ENCODE results near the gene TAF15.

The TAF15 gene

GRCh38 chr17:35875072-35875799, 66.0 kb downstream of the TAF15 start:
- no peak for DNase-seq

- DNase-seq, result no peak
Measured at GRCh38 chr17:35875800-35876139, 66.5 kb downstream of the TAF15 start.

GRCh38 chr17:35876534-35876933, 67.2 kb downstream of the TAF15 start:
- no peak for DNase-seq

GRCh38 chr17:35877345-35878029, 68.2 kb downstream of the TAF15 start:
- no peak for DNase-seq

GRCh38 chr17:35878361-35878760, 69.1 kb downstream of the TAF15 start:
- no peak for DNase-seq

- DNase-seq, result peak in 1 of 4 experiments; percentile 6
Measured at GRCh38 chr17:35879773-35880654, 70.7 kb downstream of the TAF15 start, which contains the start of gene CCL5. CCL5 (minus strand) TSS chr17:35880360.

- no peak for DNase-seq
Measured at GRCh38 chr17:35889241-35889640, 80.0 kb downstream of the TAF15 start.

- no peak for DNase-seq
Measured at GRCh38 chr17:35889818-35890773, 80.8 kb downstream of the TAF15 start.

GRCh38 chr17:35890774-35891155, 81.5 kb downstream of the TAF15 start:
- no peak for DNase-seq

- no peak for DNase-seq
Measured at GRCh38 chr17:35891269-35891668, 82.0 kb downstream of the TAF15 start.

GRCh38 chr17:35892091-35893035, 83.1 kb downstream of the TAF15 start:
- peak in 1 of 4 experiments; percentile 21 for DNase-seq

- no peak for DNase-seq
Measured at GRCh38 chr17:35893751-35894150, 84.5 kb downstream of the TAF15 start.

GRCh38 chr17:35894206-35894605, 84.9 kb downstream of the TAF15 start:
- DNase-seq, result no peak

- DNase-seq, result no peak
Measured at GRCh38 chr17:35895636-35896587, 86.6 kb downstream of the TAF15 start.
